ENCODE data around the gene PSMA7.
"Not testable (repeated sequence)": the region's sequence is repeated elsewhere in the genome, so short reads cannot be mapped to it uniquely, and the experiment has no call there.

PSMA7 gene

GRCh38 chr20:62116558-62117361, 26.4 kb downstream of the PSMA7 start:
- Histone ChIP-seq H3K9ac (ENCODE audit: low read depth, low read length) (no peak overlapping the region), H3K4me2 (ENCODE audit: insufficient read depth, low read length) (peak overlapping the region; percentile 53), H3K36me3 (ENCODE audit: insufficient read depth, low read length) (no peaks in the 10 kb centered on the region)

GRCh38 chr20:62115800-62116407, 27.3 kb downstream of the PSMA7 start:
- not testable (repeated sequence) for ATAC-seq (ENCODE audit: insufficient read depth, low read depth); H3K4me2 ChIP-seq (ENCODE audit: insufficient read depth, low read length); H3K9me3 ChIP-seq (ENCODE audit: insufficient read depth, low read length, severe bottlenecking); H3K27ac ChIP-seq (ENCODE audit: low read length); H3K9ac ChIP-seq (ENCODE audit: low read depth, low read length); H3K79me2 ChIP-seq (ENCODE audit: insufficient read depth, low read length); DNase-seq; H3K27me3 ChIP-seq (ENCODE audit: insufficient read depth, low read length, poor library complexity); H2AFZ ChIP-seq (ENCODE audit: low read depth, low read length); H3K36me3 ChIP-seq (ENCODE audit: insufficient read depth, low read length); H3K4me3 ChIP-seq (ENCODE audit: low read depth in 1 of 2, low read length in 2 of 2)
- Histone ChIP-seq H4K20me1 (ENCODE audit: insufficient read depth, low read length) (peaks cover 13% of the 10 kb centered on the region), H3K4me1 (ENCODE audit: insufficient read depth, low read length) (peaks cover 22% of the 10 kb centered on the region)

More at GRCh38 chr20:62116558-62117361, 26.4 kb downstream of the PSMA7 start:
- Histone ChIP-seq H3K4me3 (ENCODE audit: low read depth in 1 of 2, low read length in 2 of 2) (no peak overlapping the region), H3K79me2 (ENCODE audit: insufficient read depth, low read length) (no peaks in the 10 kb centered on the region), H3K27me3 (ENCODE audit: insufficient read depth, low read length, poor library complexity) (no peaks in the 10 kb centered on the region), H3K9me3 (ENCODE audit: insufficient read depth, low read length, severe bottlenecking) (peaks cover 3% of the 10 kb centered on the region), H3K27ac (ENCODE audit: low read length) (no peak overlapping the region), H4K20me1 (ENCODE audit: insufficient read depth, low read length) (peaks cover 13% of the 10 kb centered on the region), H2AFZ (ENCODE audit: low read depth, low read length) (no peak overlapping the region), H3K4me1 (ENCODE audit: insufficient read depth, low read length) (peaks cover 28% of the 10 kb centered on the region)
- TF ChIP-seq CTCF (IDR thresholded peaks at IDR 0.05; ENCODE audit: borderline replicate concordance, extremely low read depth, low read length, poor library complexity, severe bottlenecking) (no peak), EZH2 (IDR thresholded peaks at IDR 0.05; ENCODE audit: borderline replicate concordance, low read depth, low read length, severe bottlenecking) (no peak)
- ATAC-seq (ENCODE audit: insufficient read depth, low read depth) = no peak
- no peak for DNase-seq

- ATAC-seq (ENCODE audit: insufficient read depth, low read depth) = no peak
- H3K4me3 ChIP-seq (ENCODE audit: low read depth in 1 of 2, low read length in 2 of 2) = no peak overlapping the region
- no peak for TF ChIP-seq CTCF (IDR thresholded peaks at IDR 0.05; ENCODE audit: borderline replicate concordance, extremely low read depth, low read length, poor library complexity, severe bottlenecking)
- no peak for TF ChIP-seq EZH2 (IDR thresholded peaks at IDR 0.05; ENCODE audit: borderline replicate concordance, low read depth, low read length, severe bottlenecking)
- peaks cover 13% of the 10 kb centered on the region for H4K20me1 ChIP-seq (ENCODE audit: insufficient read depth, low read length)
- no peak overlapping the region for H2AFZ ChIP-seq (ENCODE audit: low read depth, low read length)
- no peak for DNase-seq
- H3K36me3 ChIP-seq (ENCODE audit: insufficient read depth, low read length) = no peaks in the 10 kb centered on the region
- H3K4me1 ChIP-seq (ENCODE audit: insufficient read depth, low read length) = peaks cover 18% of the 10 kb centered on the region
- H3K4me2 ChIP-seq (ENCODE audit: insufficient read depth, low read length) = no peak overlapping the region
- no peak overlapping the region for H3K27ac ChIP-seq (ENCODE audit: low read length)
- no peaks in the 10 kb centered on the region for H3K79me2 ChIP-seq (ENCODE audit: insufficient read depth, low read length)
- H3K27me3 ChIP-seq (ENCODE audit: insufficient read depth, low read length, poor library complexity) = no peaks in the 10 kb centered on the region
- peaks cover 8% of the 10 kb centered on the region for H3K9me3 ChIP-seq (ENCODE audit: insufficient read depth, low read length, severe bottlenecking)
- no peak overlapping the region for H3K9ac ChIP-seq (ENCODE audit: low read depth, low read length)
These were observed 28.3 kb downstream of the PSMA7 start for GRCh38 chr20:62114894-62115293.

- Histone ChIP-seq H4K20me1 (ENCODE audit: insufficient read depth, low read length) (peaks cover 6% of the 10 kb centered on the region), H3K4me2 (ENCODE audit: insufficient read depth, low read length) (no peak overlapping the region), H3K27ac (ENCODE audit: low read length) (no peak overlapping the region), H3K4me3 (ENCODE audit: low read depth in 1 of 2, low read length in 2 of 2) (no peak overlapping the region), H3K9me3 (ENCODE audit: insufficient read depth, low read length, severe bottlenecking) (peaks cover 22% of the 10 kb centered on the region), H3K27me3 (ENCODE audit: insufficient read depth, low read length, poor library complexity) (no peaks in the 10 kb centered on the region), H3K9ac (ENCODE audit: low read depth, low read length) (no peak overlapping the region), H2AFZ (ENCODE audit: low read depth, low read length) (no peak overlapping the region), H3K79me2 (ENCODE audit: insufficient read depth, low read length) (no peaks in the 10 kb centered on the region), H3K36me3 (ENCODE audit: insufficient read depth, low read length) (no peaks in the 10 kb centered on the region), H3K4me1 (ENCODE audit: insufficient read depth, low read length) (peaks cover 9% of the 10 kb centered on the region)
- ATAC-seq (ENCODE audit: insufficient read depth, low read depth) (no peak), DNase-seq (no peak)
- TF ChIP-seq EZH2 (IDR thresholded peaks at IDR 0.05; ENCODE audit: borderline replicate concordance, low read depth, low read length, severe bottlenecking) = no peak
- no peak for TF ChIP-seq CTCF (IDR thresholded peaks at IDR 0.05; ENCODE audit: borderline replicate concordance, extremely low read depth, low read length, poor library complexity, severe bottlenecking)
These were observed 30.8 kb downstream of the PSMA7 start for GRCh38 chr20:62112368-62112767.

All from DND-41 (cell line).